HepG2 (cell line): ENCODE measurements around the gene BST2. TPM values are rescaled to one million over a fixed set of nuclear protein-coding genes. Genes with fewer than 3 reads are reported as not detected.

ENCODE experiments used
- BRD4 ChIP-seq: sonication (generic); formaldehyde crosslinking; IDR thresholded peaks from 2 replicates; pipeline ENCODE4 v1.4.0; 2020; ENCODE audit warnings: missing genetic modification reagents
- EED ChIP-seq: sonication (generic); formaldehyde crosslinking; IDR thresholded peaks from 2 replicates; pipeline ENCODE4 v1.5.0; 2020; ENCODE audit warnings: mild to moderate bottlenecking, missing genetic modification reagents
- HNRNPH1 ChIP-seq: fragments of 200-400 bp; formaldehyde crosslinking; optimal IDR thresholded peaks from 2 replicates; pipeline ENCODE3; 2017; ENCODE audit warnings: mild to moderate bottlenecking, low read depth, low read length
- SOX13 ChIP-seq, 3 experiments: fragments of 450-650 bp in 1 of 3; sonication (generic) in 1 of 3; formaldehyde crosslinking in 1 of 3; IDR thresholded peaks in 2 of 3; conservative IDR thresholded peaks in 1 of 3; 2 replicates each; pipeline versions ENCODE4 v1.5.0 to v1.6.1; 2016 to 2020; ENCODE audit warnings: antibody characterized with exemption in 1 of 3, mild to moderate bottlenecking in 1 of 3, missing compliant biosample characterization in 1 of 3, missing genetic modification reagents in 1 of 3, moderate library complexity in 1 of 3
- STAG1 ChIP-seq: sonication (generic); formaldehyde crosslinking; IDR thresholded peaks from 2 replicates; pipeline ENCODE4 v1.4.0; 2020; ENCODE audit warnings: missing genetic modification reagents
- STAT5B ChIP-seq: sonication (generic); formaldehyde crosslinking; IDR thresholded peaks from 2 replicates; pipeline ENCODE4 v1.4.0; 2020; ENCODE audit warnings: missing genetic modification reagents
- XBP1 ChIP-seq: sonication (generic); formaldehyde crosslinking; IDR thresholded peaks from 2 replicates; pipeline ENCODE4 v1.5.0; 2020; ENCODE audit warnings: missing genetic modification reagents
- ZEB1 ChIP-seq: IDR thresholded peaks from 2 replicates; pipeline ENCODE4 v1.6.1; 2012; ENCODE audit warnings: mild to moderate bottlenecking, low read depth, inconsistent platforms; ENCODE audit not compliant: insufficient replicate concordance
- ZFP36L2 ChIP-seq: sonication (generic); formaldehyde crosslinking; IDR thresholded peaks from 2 replicates; pipeline ENCODE4 v1.4.0; 2020; ENCODE audit warnings: missing genetic modification reagents
- ZNF17 ChIP-seq: sonication (generic); formaldehyde crosslinking; IDR thresholded peaks from 2 replicates; pipeline ENCODE4 v1.5.0; 2020; ENCODE audit warnings: mild to moderate bottlenecking, missing genetic modification reagents
- ZSCAN25 ChIP-seq: sonication (generic); formaldehyde crosslinking; IDR thresholded peaks from 2 replicates; pipeline ENCODE4 v1.8.0; 2022; ENCODE audit warnings: mild to moderate bottlenecking, missing genetic modification reagents
- polyA plus RNA-seq, 8 experiments: library from polyadenylated mRNA; depleted of rRNA in 3 of 8; stranded (reverse) in 7 of 8; unstranded in 1 of 8; fragments of >200 nt; fragmentation: Illumina TruSeq in 4 of 8; extraction: Trizol in 4 of 8; gene quantifications; 2 replicates each; pipeline versions ENCODE4 v1.2.1 to v1.2.3, GENCODE V29; 2011 to 2016; ENCODE audit warnings: low read depth in 4 of 8, missing spikeins in 1 of 8, mixed read lengths in 1 of 8; ENCODE audit not compliant: insufficient read depth in 1 of 8
- total RNA-seq, 5 experiments: library from RNA; depleted of rRNA; stranded (reverse); fragments of >200 nt; fragmentation: Illumina TruSeq; extraction: Trizol; gene quantifications; 2 replicates each; pipeline ENCODE4 v1.2.3, GENCODE V29; 2016; ENCODE audit warnings: low read depth in 1 of 5
- TF ChIP-seq, protein P1 (sequence below), 2 experiments: IDR thresholded peaks; 2 replicates each; pipeline ENCODE4 v1.6.1; 2011 to 2012; ENCODE audit warnings: low read length in 2 of 2, borderline replicate concordance in 1 of 2, low read depth in 1 of 2, mild to moderate bottlenecking in 1 of 2, moderate library complexity in 1 of 2
- TF ChIP-seq, protein P2 (sequence below): sonication (generic); formaldehyde crosslinking; IDR thresholded peaks from one replicate; pipeline ENCODE4 v1.5.1; 2020; ENCODE audit warnings: mild to moderate bottlenecking, missing genetic modification reagents; ENCODE audit errors: not compliant biosample characterization
- TF ChIP-seq, protein P3 (sequence below): IDR thresholded peaks from 2 replicates; pipeline ENCODE4 v1.6.1; 2016; ENCODE audit warnings: mild to moderate bottlenecking, missing biosample characterization, missing genetic modification reagents
- TF ChIP-seq, protein P4 (sequence below): sonication (generic); formaldehyde crosslinking; conservative IDR thresholded peaks from 2 replicates; pipeline ENCODE4 v1.4.0; 2020; ENCODE audit warnings: missing genetic modification reagents

BST2 gene
- total and polyA plus RNA-seq, 2 of the 13 experiments (the other 11 are each of a cell fraction or from before 2014, with no cell fraction given), result 58.8 to 93.8 TPM

DNA sequence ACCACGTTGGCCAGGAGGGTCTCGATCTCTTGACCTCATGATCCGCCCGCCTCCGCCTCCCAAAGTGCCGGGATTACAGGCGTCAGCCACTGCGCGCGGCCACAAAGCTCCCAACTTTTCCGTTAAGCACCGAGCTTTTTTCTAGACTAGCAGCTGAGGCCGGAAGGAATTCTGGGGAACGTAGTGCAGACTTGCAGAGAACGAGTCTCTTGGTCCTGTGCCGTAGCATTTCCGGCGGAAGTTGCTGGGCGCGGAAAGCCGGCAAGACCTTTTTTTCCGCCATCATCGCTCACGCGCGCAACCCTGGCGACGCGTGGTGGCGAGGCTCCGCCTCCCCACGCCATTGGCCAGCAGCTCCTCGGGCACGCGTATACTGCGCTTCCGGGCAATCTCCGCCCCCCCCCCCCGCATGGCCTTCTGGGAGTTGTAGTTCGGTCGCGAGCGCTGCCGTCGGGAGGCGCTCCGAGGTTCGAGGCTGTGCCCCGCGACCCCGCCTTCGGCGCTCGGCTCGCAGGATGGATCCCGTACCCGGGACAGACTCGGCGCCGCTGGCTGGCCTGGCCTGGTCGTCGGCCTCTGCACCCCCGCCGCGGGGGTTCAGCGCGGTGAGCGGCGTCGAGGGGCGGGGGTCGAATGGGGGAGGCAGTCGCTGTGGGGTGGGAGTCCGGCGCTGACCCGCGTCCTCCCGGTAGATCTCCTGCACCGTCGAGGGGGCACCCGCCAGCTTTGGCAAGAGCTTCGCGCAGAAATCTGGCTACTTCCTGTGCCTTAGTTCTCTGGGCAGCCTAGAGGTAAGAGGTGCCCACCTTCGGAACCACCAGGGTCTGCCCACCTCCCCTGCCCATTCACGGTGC, 14.4 kb upstream of the BST2 start, which contains the start of gene MVB12A (continued):
- TF ChIP-seq SOX13 (IDR thresholded peaks at IDR 0.05), result no peak
- no peak for TF ChIP-seq SOX13 (CRISPR knock-in tag; conservative IDR thresholded peaks at IDR 0.05 in 1 of 2, IDR thresholded peaks at IDR 0.05 in 1 of 2)
- no peak for TF ChIP-seq ZEB1
- TF ChIP-seq, protein P1, sequence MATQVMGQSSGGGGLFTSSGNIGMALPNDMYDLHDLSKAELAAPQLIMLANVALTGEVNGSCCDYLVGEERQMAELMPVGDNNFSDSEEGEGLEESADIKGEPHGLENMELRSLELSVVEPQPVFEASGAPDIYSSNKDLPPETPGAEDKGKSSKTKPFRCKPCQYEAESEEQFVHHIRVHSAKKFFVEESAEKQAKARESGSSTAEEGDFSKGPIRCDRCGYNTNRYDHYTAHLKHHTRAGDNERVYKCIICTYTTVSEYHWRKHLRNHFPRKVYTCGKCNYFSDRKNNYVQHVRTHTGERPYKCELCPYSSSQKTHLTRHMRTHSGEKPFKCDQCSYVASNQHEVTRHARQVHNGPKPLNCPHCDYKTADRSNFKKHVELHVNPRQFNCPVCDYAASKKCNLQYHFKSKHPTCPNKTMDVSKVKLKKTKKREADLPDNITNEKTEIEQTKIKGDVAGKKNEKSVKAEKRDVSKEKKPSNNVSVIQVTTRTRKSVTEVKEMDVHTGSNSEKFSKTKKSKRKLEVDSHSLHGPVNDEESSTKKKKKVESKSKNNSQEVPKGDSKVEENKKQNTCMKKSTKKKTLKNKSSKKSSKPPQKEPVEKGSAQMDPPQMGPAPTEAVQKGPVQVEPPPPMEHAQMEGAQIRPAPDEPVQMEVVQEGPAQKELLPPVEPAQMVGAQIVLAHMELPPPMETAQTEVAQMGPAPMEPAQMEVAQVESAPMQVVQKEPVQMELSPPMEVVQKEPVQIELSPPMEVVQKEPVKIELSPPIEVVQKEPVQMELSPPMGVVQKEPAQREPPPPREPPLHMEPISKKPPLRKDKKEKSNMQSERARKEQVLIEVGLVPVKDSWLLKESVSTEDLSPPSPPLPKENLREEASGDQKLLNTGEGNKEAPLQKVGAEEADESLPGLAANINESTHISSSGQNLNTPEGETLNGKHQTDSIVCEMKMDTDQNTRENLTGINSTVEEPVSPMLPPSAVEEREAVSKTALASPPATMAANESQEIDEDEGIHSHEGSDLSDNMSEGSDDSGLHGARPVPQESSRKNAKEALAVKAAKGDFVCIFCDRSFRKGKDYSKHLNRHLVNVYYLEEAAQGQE (IDR thresholded peaks at IDR 0.05; ENCODE audit: borderline replicate concordance in 1 of 2, low read depth in 1 of 2, low read length in 2 of 2), result no peak
- no peak for TF ChIP-seq STAT5B (CRISPR knock-in tag)
- TF ChIP-seq XBP1 (CRISPR knock-in tag), result no peak
- no peak for TF ChIP-seq STAG1 (CRISPR knock-in tag)
- no peak for TF ChIP-seq ZFP36L2 (CRISPR knock-in tag)
- TF ChIP-seq, protein P2, sequence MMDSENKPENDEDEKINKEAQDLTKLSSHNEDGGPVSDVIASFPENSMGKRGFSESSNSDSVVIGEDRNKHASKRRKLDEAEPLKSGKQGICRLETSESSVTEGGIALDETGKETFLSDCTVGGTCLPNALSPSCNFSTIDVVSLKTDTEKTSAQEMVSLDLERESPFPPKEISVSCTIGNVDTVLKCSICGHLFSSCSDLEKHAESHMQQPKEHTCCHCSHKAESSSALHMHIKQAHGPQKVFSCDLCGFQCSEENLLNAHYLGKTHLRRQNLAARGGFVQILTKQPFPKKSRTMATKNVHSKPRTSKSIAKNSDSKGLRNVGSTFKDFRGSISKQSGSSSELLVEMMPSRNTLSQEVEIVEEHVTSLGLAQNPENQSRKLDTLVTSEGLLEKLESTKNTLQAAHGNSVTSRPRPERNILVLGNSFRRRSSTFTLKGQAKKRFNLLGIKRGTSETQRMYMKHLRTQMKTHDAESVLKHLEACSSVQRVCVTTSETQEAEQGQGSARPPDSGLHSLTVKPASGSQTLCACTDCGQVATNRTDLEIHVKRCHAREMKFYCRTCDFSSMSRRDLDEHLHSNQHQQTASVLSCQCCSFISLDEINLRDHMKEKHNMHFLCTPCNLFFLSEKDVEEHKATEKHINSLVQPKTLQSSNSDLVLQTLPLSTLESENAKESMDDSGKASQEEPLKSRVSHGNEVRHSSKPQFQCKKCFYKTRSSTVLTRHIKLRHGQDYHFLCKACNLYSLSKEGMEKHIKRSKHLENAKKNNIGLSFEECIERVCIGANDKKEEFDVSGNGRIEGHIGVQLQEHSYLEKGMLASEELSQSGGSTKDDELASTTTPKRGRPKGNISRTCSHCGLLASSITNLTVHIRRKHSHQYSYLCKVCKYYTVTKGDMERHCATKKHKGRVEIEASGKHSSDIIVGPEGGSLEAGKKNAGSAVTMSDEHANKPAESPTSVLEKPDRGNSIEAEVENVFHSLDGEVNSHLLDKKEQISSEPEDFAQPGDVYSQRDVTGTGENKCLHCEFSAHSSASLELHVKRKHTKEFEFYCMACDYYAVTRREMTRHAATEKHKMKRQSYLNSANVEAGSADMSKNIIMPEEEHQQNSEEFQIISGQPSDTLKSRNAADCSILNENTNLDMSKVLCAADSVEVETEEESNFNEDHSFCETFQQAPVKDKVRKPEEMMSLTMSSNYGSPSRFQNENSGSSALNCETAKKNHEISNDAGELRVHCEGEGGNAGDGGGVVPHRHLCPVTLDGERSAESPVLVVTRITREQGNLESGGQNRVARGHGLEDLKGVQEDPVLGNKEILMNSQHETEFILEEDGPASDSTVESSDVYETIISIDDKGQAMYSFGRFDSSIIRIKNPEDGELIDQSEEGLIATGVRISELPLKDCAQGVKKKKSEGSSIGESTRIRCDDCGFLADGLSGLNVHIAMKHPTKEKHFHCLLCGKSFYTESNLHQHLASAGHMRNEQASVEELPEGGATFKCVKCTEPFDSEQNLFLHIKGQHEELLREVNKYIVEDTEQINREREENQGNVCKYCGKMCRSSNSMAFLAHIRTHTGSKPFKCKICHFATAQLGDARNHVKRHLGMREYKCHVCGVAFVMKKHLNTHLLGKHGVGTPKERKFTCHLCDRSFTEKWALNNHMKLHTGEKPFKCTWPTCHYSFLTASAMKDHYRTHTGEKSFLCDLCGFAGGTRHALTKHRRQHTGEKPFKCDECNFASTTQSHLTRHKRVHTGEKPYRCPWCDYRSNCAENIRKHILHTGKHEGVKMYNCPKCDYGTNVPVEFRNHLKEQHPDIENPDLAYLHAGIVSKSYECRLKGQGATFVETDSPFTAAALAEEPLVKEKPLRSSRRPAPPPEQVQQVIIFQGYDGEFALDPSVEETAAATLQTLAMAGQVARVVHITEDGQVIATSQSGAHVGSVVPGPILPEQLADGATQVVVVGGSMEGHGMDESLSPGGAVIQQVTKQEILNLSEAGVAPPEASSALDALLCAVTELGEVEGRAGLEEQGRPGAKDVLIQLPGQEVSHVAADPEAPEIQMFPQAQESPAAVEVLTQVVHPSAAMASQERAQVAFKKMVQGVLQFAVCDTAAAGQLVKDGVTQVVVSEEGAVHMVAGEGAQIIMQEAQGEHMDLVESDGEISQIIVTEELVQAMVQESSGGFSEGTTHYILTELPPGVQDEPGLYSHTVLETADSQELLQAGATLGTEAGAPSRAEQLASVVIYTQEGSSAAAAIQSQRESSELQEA, result peak; percentile 48
- TF ChIP-seq, protein P3, sequence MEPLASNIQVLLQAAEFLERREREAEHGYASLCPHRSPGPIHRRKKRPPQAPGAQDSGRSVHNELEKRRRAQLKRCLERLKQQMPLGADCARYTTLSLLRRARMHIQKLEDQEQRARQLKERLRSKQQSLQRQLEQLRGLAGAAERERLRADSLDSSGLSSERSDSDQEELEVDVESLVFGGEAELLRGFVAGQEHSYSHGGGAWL (CRISPR knock-in tag), result peak; percentile 58; the same call in 1 of the 2 replicates
- TF ChIP-seq, protein P4, sequence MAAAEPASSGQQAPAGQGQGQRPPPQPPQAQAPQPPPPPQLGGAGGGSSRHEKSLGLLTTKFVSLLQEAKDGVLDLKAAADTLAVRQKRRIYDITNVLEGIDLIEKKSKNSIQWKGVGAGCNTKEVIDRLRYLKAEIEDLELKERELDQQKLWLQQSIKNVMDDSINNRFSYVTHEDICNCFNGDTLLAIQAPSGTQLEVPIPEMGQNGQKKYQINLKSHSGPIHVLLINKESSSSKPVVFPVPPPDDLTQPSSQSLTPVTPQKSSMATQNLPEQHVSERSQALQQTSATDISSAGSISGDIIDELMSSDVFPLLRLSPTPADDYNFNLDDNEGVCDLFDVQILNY (CRISPR knock-in tag), result 0 out of 2 replicates have a peak, but pooled peaks have one; percentile 40
- TF ChIP-seq ZNF17 (CRISPR knock-in tag), result no peak
- peak; percentile 14; the same call in 1 of the 2 replicates for TF ChIP-seq ZSCAN25 (CRISPR knock-in tag)
- 0 out of 2 replicates have a peak, but pooled peaks have one; percentile 63 for TF ChIP-seq BRD4 (CRISPR knock-in tag)
- peak; percentile 35; the same call in 1 of the 2 replicates for TF ChIP-seq EED (CRISPR knock-in tag)
- TF ChIP-seq HNRNPH1, result no peak
